Tibial nerve (tissue), 4 donors: ENCODE data around the gene ZNF860.

ENCODE experiments used
- EP300 ChIP-seq, 2 donors: sonication (generic); formaldehyde crosslinking; IDR thresholded peaks; one replicate each; pipeline ENCODE4 v1.6.1; 2017; ENCODE audit warnings: antibody characterized with exemption in 2 of 2, mild to moderate bottlenecking in 1 of 2
- POLR2A ChIP-seq, 2 donors: fragments of 450-650 bp; IDR thresholded peaks; one replicate each; pipeline ENCODE4 v1.6.1; 2017; ENCODE audit warnings: antibody characterized with exemption in 2 of 2, mild to moderate bottlenecking in 2 of 2, moderate library complexity in 2 of 2
- TF ChIP-seq, protein P1 (sequence below), 5 experiments: fragments of 200-600 bp in 3 of 5; fragments of 450-650 bp in 2 of 5; sonication (generic) in 3 of 5; IDR thresholded peaks; one replicate each; pipeline ENCODE4 v1.5.1; 2016 to 2019; ENCODE audit warnings: antibody characterized with exemption in 5 of 5, mild to moderate bottlenecking in 3 of 5, moderate library complexity in 2 of 5

DNA sequence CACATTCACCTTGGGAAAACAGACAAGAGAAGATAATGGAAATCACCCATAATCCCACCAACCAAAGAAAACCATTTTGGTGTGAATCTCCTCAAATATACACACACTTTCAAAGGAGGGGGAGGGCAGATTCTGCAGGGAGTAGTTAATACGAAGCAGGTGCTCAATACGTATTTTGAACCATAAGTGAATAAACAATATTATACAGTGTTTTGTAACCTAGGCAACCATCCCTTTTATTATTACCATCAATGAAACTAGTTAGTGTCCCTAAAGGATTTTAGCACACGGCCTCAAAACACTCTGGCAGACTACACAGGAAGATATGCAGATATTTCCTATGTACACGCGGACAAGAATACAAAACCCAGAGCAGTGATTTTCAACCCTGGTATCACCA lies 6.6 kb upstream of the ZNF860 start:
- TF ChIP-seq, protein P1, sequence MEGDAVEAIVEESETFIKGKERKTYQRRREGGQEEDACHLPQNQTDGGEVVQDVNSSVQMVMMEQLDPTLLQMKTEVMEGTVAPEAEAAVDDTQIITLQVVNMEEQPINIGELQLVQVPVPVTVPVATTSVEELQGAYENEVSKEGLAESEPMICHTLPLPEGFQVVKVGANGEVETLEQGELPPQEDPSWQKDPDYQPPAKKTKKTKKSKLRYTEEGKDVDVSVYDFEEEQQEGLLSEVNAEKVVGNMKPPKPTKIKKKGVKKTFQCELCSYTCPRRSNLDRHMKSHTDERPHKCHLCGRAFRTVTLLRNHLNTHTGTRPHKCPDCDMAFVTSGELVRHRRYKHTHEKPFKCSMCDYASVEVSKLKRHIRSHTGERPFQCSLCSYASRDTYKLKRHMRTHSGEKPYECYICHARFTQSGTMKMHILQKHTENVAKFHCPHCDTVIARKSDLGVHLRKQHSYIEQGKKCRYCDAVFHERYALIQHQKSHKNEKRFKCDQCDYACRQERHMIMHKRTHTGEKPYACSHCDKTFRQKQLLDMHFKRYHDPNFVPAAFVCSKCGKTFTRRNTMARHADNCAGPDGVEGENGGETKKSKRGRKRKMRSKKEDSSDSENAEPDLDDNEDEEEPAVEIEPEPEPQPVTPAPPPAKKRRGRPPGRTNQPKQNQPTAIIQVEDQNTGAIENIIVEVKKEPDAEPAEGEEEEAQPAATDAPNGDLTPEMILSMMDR (IDR thresholded peaks at IDR 0.05), result no peak
- TF ChIP-seq EP300 (IDR thresholded peaks at IDR 0.05) (no peak), POLR2A (IDR thresholded peaks at IDR 0.05) (no peak)
